Renal cortex interstitium (tissue), 15 donors: ENCODE measurements around the gene EVA1C. TPM values are rescaled to one million over a fixed set of nuclear protein-coding genes. Genes with fewer than 3 reads are reported as not detected.
A peak's percentile ranks its signal among the peaks of the same experiment; 100 is the strongest.
"Not testable (repeated sequence)": the region's sequence is repeated elsewhere in the genome, so short reads cannot be mapped to it uniquely, and the experiment has no call there.

Experiments used
- DNase-seq, 11 donors: peaks; one replicate each; pipeline ENCODE4 v3.0.0-alpha.2; 2013; ENCODE audit warnings: low read depth in 9 of 11, low spot score in 4 of 11; ENCODE audit errors: extremely low read depth in 1 of 11
- long read RNA-seq, 16 experiments: transcript quantifications; one replicate each; lab custom pipeline, GENCODE V29; 2026
- polyA plus RNA-seq, 3 donors: library from polyadenylated mRNA; unstranded; fragments of 120-200 nt; gene quantifications; one replicate each; pipeline ENCODE4 v1.2.1, GENCODE V29; 2013; ENCODE audit not compliant: insufficient read length in 3 of 3

Gene EVA1C, protein sequence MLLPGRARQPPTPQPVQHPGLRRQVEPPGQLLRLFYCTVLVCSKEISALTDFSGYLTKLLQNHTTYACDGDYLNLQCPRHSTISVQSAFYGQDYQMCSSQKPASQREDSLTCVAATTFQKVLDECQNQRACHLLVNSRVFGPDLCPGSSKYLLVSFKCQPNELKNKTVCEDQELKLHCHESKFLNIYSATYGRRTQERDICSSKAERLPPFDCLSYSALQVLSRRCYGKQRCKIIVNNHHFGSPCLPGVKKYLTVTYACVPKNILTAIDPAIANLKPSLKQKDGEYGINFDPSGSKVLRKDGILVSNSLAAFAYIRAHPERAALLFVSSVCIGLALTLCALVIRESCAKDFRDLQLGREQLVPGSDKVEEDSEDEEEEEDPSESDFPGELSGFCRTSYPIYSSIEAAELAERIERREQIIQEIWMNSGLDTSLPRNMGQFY
- 1 to 10 TPM; 2.2 to 5.0 (median 3.6) TPM for polyA plus RNA-seq
- long read RNA-seq, donor 1, partial matches to known transcripts: 0 of 2 reads
- long read RNA-seq, donor 1, other reads (novel, unspliced or antisense): 0 of 2 reads
- long read RNA-seq, donor 2, partial matches to known transcripts: 0 of 1 reads
- long read RNA-seq, donor 2, other reads (novel, unspliced or antisense): 0 of 1 reads
- long read RNA-seq, donor 3, partial matches to known transcripts: 0 of 2 reads
- long read RNA-seq, donor 3, other reads (novel, unspliced or antisense): 0 of 2 reads
- long read RNA-seq, donor 4: 0 reads
- long read RNA-seq, donor 5, partial matches to known transcripts: 0 of 1 reads
- long read RNA-seq, donor 5, other reads (novel, unspliced or antisense): 0 of 1 reads
- long read RNA-seq, donor 6: 0 reads
- long read RNA-seq, donor 7: 0 reads
- long read RNA-seq, donor 8: 0 reads
- long read RNA-seq, donor 9: 0 reads
- long read RNA-seq, donor 10: 0 reads
- long read RNA-seq, donor 11: 0 reads
- long read RNA-seq, donor 12: 0 reads
- long read RNA-seq, donor 13: 0 reads
- long read RNA-seq, donor 14: 0 reads
- long read RNA-seq, donor 15: 0 reads
- long read RNA-seq, donor 16, partial matches to known transcripts: 34 of 35 reads
- long read RNA-seq, donor 16, other reads (novel, unspliced or antisense): 0 of 35 reads

GRCh38 chr21:32412162-32413014 is at the start of gene EVA1C:
TSS of gene EVA1C (plus strand) at chr21:32412706. CDS start at chr21:32412854, 148 bp downstream.
- DNase-seq: peak in 3 of 11 donors; percentile 8 to 13 (median 13)

DNA sequence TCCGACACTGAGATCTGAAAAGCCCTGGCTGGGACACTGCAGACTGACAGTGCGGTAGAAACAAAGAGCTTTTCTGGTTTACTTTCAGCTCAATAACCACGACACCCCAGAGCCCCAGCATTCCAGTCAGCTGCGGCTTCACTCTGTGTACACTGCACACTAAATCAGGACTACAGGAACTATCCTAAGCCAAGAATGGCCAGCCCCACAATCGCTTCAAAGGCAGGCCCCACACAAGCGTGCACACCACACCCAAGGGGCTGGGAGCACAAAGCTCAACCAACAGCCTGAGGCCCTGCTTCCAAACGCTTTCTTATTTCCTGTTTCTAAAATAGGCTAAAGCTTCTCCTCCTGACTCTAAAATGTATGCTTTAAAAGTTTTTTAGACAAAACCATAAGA is 48.1 kb upstream of the EVA1C start:
- DNase-seq: peak in 2 of 11 donors; percentile 5 to 6

DNA sequence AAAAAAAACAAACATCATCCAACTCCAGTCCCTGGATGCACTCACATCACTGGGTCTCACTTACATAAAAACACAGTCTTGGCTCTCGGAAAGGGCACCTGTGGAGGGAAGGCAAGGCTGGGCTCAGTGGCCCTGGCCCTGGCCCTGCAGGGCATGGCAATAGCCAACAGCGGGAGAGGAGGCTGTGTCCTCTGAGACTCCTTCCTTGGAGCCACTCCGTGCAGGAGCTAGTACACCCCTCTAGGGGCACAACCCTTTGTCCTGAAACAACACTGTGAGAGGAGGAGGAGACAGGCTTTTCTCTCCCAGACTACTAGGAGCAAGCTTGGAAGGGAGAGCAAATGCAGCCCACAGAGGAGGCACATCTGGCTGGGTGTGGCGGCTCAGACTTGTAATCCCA is 47.7 kb upstream of the EVA1C start:
- DNase-seq: no peak

- DNase-seq: no peak
Measured at GRCh38 chr21:32366191-32366590, 46.3 kb upstream of the EVA1C start.

DNA sequence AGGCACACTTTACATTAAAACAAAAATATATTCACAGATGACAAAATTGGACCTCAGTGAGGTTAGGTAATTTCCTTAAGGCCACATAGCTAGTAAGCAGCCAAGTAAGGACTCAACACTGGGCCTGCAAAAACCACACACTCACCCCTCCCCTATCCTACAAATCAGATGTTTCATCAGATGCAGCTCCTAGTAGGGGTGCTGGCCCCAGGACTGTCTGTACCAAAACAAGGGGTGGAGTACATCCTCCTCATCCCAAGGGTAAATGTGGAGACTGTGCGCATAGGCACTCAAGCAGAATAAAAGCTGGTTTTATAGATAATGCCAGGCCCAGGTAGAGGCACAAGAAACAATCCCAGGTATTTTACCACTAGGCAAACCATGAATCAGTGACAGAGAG is 45.3 kb upstream of the EVA1C start:
- no peak for DNase-seq

DNA sequence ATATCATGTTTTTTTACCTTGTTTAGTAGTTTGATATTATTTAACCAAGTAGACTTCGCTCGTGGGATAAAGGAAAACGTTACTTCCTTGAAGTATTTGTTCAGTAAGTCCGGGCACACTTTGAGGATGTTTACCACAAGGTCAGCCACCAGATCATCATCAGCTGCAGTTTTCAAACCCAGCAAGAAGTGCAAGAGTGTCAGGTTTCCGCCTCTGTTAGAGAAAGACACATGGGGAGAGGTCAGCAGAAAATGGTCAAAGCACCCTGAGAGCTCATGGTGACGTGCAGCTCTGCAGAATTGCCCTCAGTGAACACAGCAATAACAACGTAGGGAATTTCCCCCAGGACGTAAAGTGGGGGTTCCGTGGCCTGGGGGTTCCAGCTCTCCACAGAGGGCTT is 44.1 kb upstream of the EVA1C start:
- peak in 4 of 11 donors; percentile 1 to 13 (median 4) for DNase-seq

DNA sequence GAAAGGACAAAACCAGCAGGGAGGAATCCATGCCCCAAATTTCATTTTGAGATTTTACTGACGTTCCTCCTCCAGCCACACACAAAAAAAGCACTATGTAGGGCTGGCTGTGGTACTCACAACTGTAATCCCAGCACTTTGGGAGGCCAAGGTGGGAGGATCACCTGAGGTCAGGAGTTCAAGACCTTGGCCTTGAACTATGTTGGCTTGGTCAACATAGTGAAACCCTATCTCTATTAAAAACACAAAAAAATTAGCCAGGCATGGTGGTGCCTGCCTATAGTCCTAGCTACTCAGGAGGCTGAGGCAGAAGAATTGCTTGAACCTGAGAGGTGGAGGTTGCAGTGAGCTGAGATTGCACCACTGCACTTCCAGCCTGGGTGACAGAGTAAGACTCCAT is 43.5 kb upstream of the EVA1C start:
- not testable (repeated sequence) for DNase-seq

GRCh38 chr21:32370998-32371766 is 41.3 kb upstream of the EVA1C start:
- no peak for DNase-seq

DNA sequence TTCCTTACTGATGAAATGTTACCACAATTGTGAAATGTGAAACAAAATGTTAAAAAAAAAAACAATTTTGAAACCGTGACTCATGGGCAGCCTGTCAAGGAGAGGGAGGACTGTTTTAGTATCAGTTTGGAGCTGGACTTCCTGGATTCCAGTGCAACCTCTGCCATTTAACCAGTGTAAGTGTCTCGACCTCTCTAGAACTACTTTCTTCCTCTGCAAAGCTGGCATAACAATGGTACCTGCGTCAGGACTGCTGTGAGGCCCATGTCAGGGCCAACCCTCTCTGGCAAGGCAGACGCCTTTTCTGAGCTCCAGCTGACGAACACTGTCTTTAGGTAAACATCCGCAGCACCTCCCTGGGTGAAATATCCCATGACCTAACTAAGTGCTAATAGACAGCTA is 40.6 kb upstream of the EVA1C start:
- DNase-seq: no peak

- DNase-seq: no peak
Measured at GRCh38 chr21:32372755-32373154, 39.8 kb upstream of the EVA1C start.

GRCh38 chr21:32377506-32377905 is 35.0 kb upstream of the EVA1C start:
- DNase-seq: no peak

DNA sequence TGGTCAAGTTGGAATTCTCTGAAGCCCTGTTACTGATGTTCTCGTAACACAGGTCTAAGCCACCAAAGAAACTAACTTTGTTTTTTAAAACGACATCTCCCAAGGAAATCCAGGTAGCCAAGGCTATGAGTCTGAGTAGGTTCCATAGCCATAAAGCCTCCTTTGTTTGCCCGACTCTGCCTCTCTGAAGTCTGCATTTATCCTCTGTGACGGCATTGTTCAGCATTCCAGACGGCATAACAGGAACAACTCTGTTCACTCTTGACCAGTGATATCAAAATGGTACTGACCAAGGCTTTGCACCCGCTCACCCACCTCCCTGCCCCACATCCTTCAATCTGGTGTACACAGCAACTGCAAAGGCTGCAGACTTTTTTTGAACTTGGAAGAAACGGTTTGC is 34.5 kb upstream of the EVA1C start:
- no peak for DNase-seq

DNA sequence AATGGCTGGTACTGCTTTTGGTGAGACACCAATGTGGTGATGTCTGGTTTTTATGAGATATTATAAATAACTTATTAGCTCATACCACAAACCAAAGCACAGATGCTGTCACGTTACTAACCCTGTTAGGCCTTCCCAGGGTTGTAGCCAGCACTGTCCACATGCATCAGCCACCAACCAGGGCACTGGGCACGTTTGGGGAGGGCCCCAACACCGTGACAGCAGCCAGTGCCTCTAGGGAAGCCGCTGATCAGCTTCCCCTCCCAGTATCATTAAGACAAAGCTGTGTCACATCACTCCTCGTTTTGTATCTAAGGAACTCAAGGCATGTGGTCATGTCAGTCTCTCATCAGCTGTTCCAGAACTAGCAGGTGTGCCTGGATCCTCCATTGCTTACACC is 33.5 kb upstream of the EVA1C start:
- DNase-seq: no peak

GRCh38 chr21:32380940-32381339 is 31.6 kb upstream of the EVA1C start:
- DNase-seq: no peak

DNA sequence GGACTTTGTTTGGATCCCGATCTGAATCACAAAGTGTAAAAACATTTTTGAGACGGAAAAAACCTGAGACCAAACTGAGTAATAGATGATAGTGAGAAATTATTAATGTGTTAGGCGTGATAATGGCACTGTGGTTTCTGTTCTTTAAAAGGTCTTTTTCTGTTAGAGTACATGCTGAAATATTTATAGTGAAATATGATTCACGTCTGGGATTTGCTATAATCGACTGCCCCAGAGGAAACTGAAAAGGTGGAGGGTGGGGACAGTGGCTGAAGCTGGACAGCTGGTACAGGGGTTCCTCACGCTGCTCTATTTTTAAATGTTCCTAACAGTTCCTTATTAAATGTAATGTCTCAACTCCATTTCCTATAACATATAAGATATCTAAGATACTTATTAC is 30.9 kb upstream of the EVA1C start:
- no peak for DNase-seq

DNA sequence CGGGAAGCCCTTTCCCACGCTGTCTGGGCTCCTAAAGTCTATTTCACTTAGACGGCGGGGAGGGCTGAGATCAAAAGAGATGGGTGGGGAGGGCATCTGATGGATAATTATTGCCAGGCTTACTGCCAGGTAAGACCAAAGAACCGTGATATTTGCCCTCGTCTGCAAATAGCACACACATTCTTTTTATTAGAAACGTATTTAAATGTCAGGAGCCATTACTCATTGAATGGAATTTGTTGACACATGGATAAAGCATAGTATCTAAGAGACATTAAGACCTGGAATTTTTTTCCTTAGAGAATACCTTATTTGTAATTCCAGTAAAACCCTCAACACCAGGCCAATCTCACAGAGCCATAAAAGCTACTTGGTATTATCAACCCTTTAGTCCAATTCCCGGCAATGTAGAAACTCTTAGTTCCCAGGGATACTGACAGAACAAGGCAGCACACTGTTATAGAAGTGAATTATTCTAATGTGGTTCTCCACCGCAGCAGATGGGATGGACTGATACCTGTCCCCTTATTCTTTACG is 30.3 kb upstream of the EVA1C start:
- DNase-seq: no peak

DNA sequence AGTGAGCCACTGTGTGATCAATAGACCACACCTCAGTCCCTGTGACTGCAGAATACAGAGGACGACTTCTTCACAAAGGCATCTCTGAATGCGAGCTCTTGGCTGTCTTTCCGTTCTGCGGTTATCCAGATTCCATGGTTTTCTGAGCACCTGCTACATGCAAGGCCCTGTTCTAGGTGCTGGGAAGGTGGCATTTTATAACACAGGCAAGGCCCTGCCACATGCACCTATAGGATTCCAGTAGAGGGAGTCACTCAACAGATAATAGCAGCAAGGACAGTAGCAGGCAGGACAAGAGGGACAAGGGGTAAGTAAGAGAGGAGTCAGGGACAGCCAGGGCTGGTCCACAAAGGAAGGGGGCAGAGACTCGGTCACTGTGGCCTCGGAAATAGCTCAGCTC is 28.7 kb upstream of the EVA1C start:
- DNase-seq: no peak
